WTC11 (cell line): Measurements from ENCODE around the gene DGKH.

Source experiments
- ATF2 ChIP-seq: sonication (generic); formaldehyde crosslinking; IDR thresholded peaks from 2 replicates; pipeline ENCODE4 v1.8.1; 2022; ENCODE audit warnings: low read depth, missing genetic modification reagents, borderline replicate concordance
- CBFB ChIP-seq: sonication (generic); formaldehyde crosslinking; IDR thresholded peaks from 2 replicates; pipeline ENCODE4 v1.8.1; 2022; ENCODE audit warnings: mild to moderate bottlenecking, low read depth, missing genetic modification reagents
- CTCF ChIP-seq: fragments of 200-600 bp; IDR thresholded peaks from 2 replicates; pipeline ENCODE4 v1.8.0; 2022; ENCODE audit warnings: antibody characterized with exemption
- E2F1 ChIP-seq: sonication (generic); formaldehyde crosslinking; IDR thresholded peaks from 2 replicates; pipeline ENCODE4 v1.8.0; 2022; ENCODE audit warnings: mild to moderate bottlenecking, missing genetic modification reagents
- ELF4 ChIP-seq: sonication (generic); formaldehyde crosslinking; IDR thresholded peaks from 2 replicates; pipeline ENCODE4 v1.8.1; 2022; ENCODE audit warnings: low read depth, mild to moderate bottlenecking, moderate library complexity, missing genetic modification reagents
- JUN ChIP-seq: sonication (generic); formaldehyde crosslinking; IDR thresholded peaks from 2 replicates; pipeline ENCODE4 v1.8.0; 2023; ENCODE audit warnings: mild to moderate bottlenecking, missing genetic modification reagents
- PRDM15 ChIP-seq: sonication (generic); formaldehyde crosslinking; IDR thresholded peaks from 2 replicates; pipeline ENCODE4 v1.8.0; 2022; ENCODE audit warnings: missing genetic modification reagents
- SMAD3 ChIP-seq: sonication (generic); formaldehyde crosslinking; IDR thresholded peaks from 2 replicates; pipeline ENCODE4 v1.8.0; 2022; ENCODE audit warnings: missing genetic modification reagents, mild to moderate bottlenecking, borderline replicate concordance

- TF ChIP-seq PRDM15 (CRISPR knock-in tag) (no peak), CTCF (no peak), JUN (no peak), E2F1 (CRISPR knock-in tag) (no peak), SMAD3 (CRISPR knock-in tag) (no peak), ELF4 (CRISPR knock-in tag) (no peak), ATF2 (CRISPR knock-in tag) (no peak), CBFB (CRISPR knock-in tag) (no peak)
Observed at GRCh38 chr13:42127047-42127446, 78.6 kb downstream of the DGKH start.
